ENCODE data around the gene NACC2.
A peak's percentile ranks its signal among the peaks of the same experiment; 100 is the strongest.

NACC2 gene

GRCh38 chr9:136011376-136011702 lies 83.8 kb downstream of the NACC2 start:
- no peak overlapping the region for H3K4me3 ChIP-seq (replicated peaks; ENCODE audit: low read depth, low read length)
- DNase-seq (ENCODE audit: low read depth) = no peak
- TF ChIP-seq CTCF (IDR thresholded peaks at IDR 0.05; ENCODE audit: low read length, missing control alignments) = no peak

- H3K4me3 ChIP-seq (replicated peaks; ENCODE audit: low read depth, low read length) = no peak overlapping the region
- no peak for TF ChIP-seq CTCF (IDR thresholded peaks at IDR 0.05; ENCODE audit: low read length, missing control alignments)
- no peak for DNase-seq (ENCODE audit: low read depth)
Observed at GRCh38 chr9:136010615-136011361, 84.3 kb downstream of the NACC2 start.

- DNase-seq (ENCODE audit: low read depth) = no peak
- no peak for TF ChIP-seq CTCF (IDR thresholded peaks at IDR 0.05; ENCODE audit: low read length, missing control alignments)
- H3K4me3 ChIP-seq (replicated peaks; ENCODE audit: low read depth, low read length) = no peak overlapping the region
Observed at GRCh38 chr9:136010176-136010575, 84.9 kb downstream of the NACC2 start.

- DNase-seq (ENCODE audit: low read depth) = no peak
- H3K4me3 ChIP-seq (replicated peaks; ENCODE audit: low read depth, low read length) = no peak overlapping the region
- no peak for TF ChIP-seq CTCF (IDR thresholded peaks at IDR 0.05; ENCODE audit: low read length, missing control alignments)
Observed at GRCh38 chr9:136009516-136009915, 85.6 kb downstream of the NACC2 start.

GRCh38 chr9:136008693-136008997 lies 86.4 kb downstream of the NACC2 start:
- no peak for DNase-seq (ENCODE audit: low read depth)
- H3K4me3 ChIP-seq (replicated peaks; ENCODE audit: low read depth, low read length) = no peak overlapping the region
- TF ChIP-seq CTCF (IDR thresholded peaks at IDR 0.05; ENCODE audit: low read length, missing control alignments) = no peak

- TF ChIP-seq CTCF (IDR thresholded peaks at IDR 0.05; ENCODE audit: low read length, missing control alignments) = no peak
- DNase-seq (ENCODE audit: low read depth) = peak; percentile 26
- no peak overlapping the region for H3K4me3 ChIP-seq (replicated peaks; ENCODE audit: low read depth, low read length)
Observed at GRCh38 chr9:136007934-136008692, 87.0 kb downstream of the NACC2 start.
